Activated naive CD4-positive, alpha-beta T cell treated with Interleukin-2 at 50 U/mL for 16 hours (primary cell): ENCODE measurements around the gene ZSWIM5.
"Not testable (repeated sequence)": the region's sequence is repeated elsewhere in the genome, so short reads cannot be mapped to it uniquely, and the experiment has no call there.

Experiments
- DNase-seq: peaks from one replicate; pipeline ENCODE4 v3.0.0-alpha.2; 2020

Gene ZSWIM5

GRCh38 chr1:45001011-45001481 is 205.4 kb downstream of the ZSWIM5 start:
- no peak for DNase-seq

- DNase-seq = no peak
Observed at GRCh38 chr1:44999232-44999631, 207.2 kb downstream of the ZSWIM5 start.

- no peak for DNase-seq
Observed at GRCh38 chr1:44995467-44996238, 210.8 kb downstream of the ZSWIM5 start.

GRCh38 chr1:44994309-44994898 is 212.0 kb downstream of the ZSWIM5 start:
- DNase-seq = no peak

GRCh38 chr1:44988531-44989156 is 217.8 kb downstream of the ZSWIM5 start:
- no peak for DNase-seq

- no peak for DNase-seq
Observed at GRCh38 chr1:44985747-44986359, 220.6 kb downstream of the ZSWIM5 start.

GRCh38 chr1:44977372-44977771 is 229.0 kb downstream of the ZSWIM5 start:
- not testable (repeated sequence) for DNase-seq

GRCh38 chr1:44976252-44976651 is 230.2 kb downstream of the ZSWIM5 start:
- no peak for DNase-seq

GRCh38 chr1:44973645-44974044 is 232.8 kb downstream of the ZSWIM5 start:
- DNase-seq = no peak

- no peak for DNase-seq
Observed at GRCh38 chr1:44970317-44970716, 236.1 kb downstream of the ZSWIM5 start.
